GM19395 (cell line): ENCODE results near the gene RND3.
A peak's percentile ranks its signal among the peaks of the same experiment; 100 is the strongest.

Experiments used
- ATAC-seq: cut with Tn5 transposase; IDR thresholded peaks from one replicate; pipeline ENCODE4 v1.9.1; 2021; ENCODE audit warnings: mild to moderate bottlenecking, moderate library complexity; ENCODE audit not compliant: unreplicated experiment

RND3 gene

DNA sequence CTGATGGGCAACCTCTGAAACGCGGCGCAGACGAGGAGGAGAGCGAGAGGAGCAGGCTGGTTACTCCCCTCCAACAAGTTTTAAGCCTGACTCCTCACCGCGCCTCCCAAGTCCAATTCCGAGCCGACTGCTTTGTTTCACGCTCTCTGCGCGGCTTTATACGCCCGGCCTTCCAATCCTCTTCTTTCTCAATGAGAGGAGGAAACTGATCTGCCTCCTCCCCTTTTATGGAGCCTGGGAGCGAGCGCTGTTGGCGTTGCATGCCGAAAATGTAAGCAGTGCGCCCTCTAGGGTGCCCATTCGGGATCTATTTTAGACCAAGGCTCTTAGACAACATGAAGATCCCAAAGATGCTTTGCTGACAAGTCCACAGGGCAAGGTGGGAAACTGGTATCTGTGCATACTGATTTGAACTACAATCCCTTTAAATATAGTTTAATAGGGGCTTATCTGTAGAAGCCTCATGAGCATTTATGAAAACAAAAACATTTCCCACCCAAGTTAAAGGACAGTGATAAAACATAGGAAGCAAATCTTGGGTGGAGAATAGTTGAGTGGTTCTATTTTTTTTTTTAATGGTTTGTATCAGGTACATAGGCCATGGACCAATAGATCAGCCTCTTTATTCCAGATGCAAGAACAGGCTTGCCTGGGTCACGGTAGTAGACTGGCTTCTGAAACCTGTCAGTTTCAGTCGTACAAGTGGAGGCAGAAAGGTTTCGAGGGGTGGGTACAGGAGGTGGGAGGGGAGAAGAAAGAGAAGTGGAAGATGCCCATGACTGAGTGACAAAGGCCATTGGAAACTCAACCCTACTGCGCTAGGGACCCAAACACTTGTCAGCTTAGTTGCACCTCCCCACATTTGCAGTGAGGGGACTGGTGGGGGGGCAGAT, at the start of gene RND3:
Gene RND3 (minus strand): TSS at position 131 of the 893 bp plus-strand sequence. CDS start 250 bp downstream, outside the sequence.
- peak; percentile 78 for ATAC-seq

DNA sequence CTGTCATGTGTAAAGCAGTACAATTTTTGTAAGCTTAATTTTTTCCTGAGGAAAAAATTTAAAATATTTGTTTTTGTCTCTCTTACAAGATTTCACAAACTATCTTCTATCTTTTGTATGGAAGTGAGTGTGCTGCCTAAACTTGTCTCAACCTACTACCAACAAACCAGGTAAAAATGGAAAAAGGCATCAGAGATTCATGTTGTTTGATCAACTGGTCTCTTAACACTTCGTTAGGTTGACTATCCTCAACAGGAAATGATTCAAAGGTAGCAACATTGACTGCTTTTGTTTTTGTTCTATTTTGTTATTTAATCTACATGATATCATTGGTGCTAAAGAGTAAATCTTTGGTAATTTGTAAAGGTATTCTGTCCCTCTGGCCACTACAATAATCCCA, 47.7 kb upstream of the RND3 start:
- ATAC-seq: no peak

- ATAC-seq: no peak
Measured at GRCh38 chr2:150532879-150533278, 45.4 kb upstream of the RND3 start.

GRCh38 chr2:150532020-150532419, 44.6 kb upstream of the RND3 start:
- no peak for ATAC-seq

GRCh38 chr2:150531591-150531990, 44.1 kb upstream of the RND3 start:
- no peak for ATAC-seq

DNA sequence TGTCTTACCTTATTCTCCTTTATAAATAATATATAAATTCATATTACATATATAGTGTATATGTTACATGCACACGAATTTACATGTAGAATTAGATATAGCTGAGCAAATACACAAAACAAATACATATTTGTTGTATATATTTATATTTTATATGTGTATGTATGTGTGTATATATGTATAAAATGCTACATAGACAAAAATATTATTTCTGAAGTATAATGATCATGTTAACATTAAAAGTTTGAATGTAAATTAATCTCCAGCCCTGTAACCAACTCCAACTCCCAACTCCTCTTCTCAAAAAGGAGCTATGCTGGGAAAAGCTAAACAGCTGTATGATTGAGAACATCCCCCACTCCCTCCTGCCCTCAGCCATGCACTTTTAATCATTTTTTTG, 42.7 kb upstream of the RND3 start:
- no peak for ATAC-seq

DNA sequence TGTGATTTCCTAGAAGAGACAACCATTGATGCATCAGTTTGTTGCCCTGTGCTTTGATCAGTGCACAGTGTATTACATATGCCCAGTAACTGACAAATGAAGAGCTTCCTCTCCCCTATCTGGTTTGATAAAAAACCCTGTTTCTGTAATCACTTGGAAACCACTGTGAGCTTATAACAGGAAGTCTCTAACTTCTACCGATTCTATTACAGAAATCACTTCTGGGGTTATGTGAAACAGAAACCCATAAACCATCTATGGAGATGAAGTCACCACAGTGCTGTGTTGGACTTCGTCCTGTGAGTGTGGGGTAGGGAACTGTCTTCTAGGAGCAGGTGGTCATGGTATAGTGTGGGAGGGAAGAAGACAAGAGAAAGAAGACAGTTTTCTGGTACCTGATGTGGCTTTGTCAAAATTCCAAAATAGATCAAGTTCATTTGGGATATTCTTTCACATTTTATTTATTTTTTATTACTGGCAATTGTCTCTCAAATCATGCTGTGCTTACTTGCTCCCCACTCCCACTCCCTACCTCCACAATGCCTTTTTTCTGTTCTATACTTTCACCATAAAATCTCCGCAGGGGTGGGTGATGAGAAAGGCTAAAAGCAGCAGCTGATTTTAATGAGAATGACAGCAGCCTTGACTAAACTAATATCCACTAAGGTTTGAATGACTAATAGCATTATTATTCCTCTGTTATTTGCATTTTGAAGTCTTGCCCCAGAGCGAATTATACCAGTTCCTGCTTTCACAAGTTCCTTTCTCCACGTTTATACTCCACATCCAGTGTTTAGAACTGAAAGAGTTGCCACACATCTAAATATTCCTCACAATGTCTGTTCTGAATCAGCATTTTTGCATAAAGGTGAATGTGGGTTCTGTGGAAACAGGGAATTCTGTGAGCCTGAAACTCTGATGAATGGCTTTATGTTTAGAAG, 41.7 kb upstream of the RND3 start:
- ATAC-seq: peak; percentile 94

GRCh38 chr2:150526827-150527226, 39.4 kb upstream of the RND3 start:
- ATAC-seq: no peak

DNA sequence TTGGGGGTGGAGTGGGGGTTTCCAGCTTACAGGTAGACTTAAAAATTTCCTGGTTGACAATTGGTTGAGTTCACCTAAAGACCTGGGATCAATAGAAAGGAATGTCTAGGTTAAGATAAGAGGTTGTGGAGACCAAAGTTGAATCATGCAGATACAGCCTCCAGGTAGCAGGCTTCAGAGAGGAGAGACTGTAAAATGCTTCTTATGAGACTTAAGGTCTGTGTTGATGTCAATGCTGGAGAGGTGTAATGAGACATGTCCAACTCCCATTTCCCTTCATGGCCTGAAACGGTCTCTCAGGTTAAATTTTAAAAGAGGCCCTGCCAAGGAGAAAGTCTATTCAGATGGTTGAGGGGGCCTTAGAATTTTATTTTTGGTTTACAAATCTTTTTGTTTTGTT, 38.5 kb upstream of the RND3 start:
- no peak for ATAC-seq

DNA sequence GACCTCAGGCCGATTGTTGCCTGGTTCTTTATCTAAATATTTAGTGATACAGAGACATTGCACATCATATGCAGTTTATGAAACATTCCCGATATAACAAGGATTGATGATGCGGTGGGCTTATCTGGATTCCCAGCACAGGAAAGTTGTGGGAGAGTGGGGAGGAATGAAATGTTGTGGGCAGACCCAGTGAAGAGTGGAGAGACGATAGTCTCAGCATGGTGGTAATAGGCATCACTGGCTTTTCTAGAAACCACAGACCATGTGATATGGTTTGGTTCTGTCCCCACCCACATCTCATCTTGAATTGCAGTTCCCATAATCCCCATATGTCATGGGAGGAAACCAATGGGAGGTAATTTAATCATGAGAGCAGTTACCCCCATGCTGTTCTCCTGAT, 34.8 kb upstream of the RND3 start:
- ATAC-seq: no peak

GRCh38 chr2:150520887-150521664, 33.6 kb upstream of the RND3 start:
- no peak for ATAC-seq

DNA sequence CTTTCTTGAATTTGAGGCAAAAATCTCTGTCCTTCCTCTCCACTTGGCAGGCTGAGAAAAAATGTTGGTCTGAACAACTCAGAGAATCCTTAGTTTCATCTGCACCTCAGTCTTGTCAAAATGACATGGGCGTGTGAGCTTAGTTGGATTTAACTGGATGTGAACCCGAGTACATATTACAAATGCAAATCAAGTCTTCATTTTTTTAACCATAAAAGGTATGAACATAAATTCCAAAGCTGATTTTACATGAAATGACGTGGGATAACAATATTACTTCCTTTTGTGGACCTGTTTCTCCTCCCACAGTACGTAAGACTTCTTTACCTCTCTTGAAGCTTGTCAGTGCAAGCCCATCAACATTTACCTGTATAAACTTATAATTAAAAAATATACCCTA, 32.6 kb upstream of the RND3 start:
- ATAC-seq: no peak

DNA sequence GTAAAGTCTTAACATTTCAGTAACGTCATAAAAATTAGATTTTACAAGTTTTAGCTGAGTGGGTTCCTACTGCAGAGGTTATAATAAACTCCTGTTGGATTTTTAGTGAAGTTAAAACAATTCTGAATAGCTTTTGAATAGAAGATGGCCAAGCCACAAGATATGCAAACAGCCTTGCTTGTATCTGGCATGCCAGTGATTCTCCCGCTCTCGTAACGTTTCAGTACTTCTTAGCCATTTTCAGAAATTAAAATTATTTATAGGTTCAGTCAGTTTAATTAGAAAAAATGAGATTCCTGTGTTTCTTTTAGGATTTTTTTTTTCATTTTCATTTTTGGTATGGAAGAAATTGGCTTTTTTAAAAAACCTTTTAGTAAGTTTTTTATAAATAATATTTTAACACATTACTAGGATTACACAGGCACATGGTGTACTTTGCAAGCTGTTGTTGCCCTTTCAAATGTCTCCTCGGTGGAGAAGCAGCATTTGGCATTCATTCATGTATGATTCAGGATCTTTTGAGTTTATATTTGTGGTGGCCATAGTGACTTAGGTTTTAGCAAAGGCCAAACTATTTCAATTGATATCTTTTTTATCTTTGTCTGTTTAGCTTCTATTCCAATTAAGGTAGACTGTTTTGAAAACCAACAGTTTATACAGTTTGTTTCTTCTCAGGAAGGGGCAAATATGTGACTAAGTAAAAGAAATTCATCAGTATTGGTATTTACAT, 30.6 kb upstream of the RND3 start:
- ATAC-seq: no peak

- no peak for ATAC-seq
Measured at GRCh38 chr2:150513647-150514046, 26.2 kb upstream of the RND3 start.

DNA sequence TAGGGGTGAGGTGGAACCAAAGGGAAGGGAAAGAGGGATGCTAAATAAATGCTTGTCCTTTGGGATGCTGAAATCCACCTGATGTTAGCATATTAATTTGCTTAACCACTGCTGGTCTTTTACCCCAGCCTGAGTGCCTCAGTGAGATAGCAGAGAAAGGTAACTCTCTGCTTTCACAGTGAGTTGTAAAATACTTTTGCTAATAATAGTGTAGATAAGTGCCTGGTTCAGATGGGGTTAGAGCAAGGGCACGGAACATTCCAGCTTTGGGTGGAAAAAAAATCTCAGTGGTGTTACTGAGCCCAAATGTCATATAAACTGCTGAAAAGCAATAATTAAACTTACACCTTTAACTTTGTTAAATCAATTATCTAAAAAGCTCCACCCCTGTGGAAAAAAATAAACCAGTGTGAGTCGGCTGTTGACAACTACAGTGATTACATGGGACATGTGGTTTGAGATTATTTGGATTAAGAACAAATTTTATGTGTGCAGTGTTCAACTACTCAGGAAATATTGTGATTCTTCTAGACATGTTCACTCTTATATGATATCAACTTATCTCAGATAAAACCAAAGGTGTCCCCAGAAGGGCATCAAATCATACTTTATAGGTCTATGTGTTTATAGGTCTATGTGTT, 21.1 kb upstream of the RND3 start:
- ATAC-seq: no peak

DNA sequence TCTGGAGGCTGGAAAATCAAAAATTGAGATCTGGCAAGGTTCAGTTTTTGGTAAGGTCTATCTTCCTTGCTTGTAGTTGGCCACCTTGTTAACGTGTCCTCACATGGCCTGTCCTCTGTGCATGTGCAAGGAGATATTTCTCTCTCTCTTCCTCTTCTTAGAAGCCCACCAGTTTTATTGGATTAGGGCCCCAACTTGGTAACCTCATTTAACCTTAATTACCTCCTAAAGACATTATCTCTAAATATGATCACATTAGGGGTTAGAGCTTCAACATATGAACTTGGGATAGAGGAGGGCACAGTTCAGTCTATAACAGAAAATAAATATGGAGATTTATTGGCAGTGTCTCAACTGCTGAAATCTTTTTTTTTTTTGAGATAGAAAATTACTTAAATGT, 19.6 kb upstream of the RND3 start:
- no peak for ATAC-seq

- ATAC-seq: no peak
Measured at GRCh38 chr2:150505178-150505577, 17.7 kb upstream of the RND3 start.

GRCh38 chr2:150495993-150496627, 8.6 kb upstream of the RND3 start:
- ATAC-seq: no peak

DNA sequence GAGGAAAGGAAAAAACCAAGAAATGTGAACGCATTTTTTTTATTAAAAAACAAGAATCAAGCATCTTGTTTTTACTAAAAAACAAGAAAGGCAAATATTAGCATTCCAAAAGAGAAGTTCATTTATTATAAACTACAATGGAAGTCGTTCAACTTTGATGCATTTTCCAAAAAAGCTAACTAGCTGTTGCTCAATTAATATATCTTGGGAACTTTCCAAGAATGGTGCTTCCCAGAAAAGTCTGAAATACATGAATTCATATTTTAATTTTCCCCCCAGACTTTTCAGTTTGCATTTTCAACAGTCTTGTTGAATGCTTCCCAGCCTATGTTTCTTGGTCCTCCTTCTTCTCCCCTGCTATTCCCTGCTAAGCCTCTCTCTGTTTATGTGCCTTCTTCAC, 7.5 kb upstream of the RND3 start:
- ATAC-seq: no peak
